ENCODE results near the gene KLHL1.
A peak's percentile ranks its signal among the peaks of the same experiment; 100 is the strongest.

KLHL1 gene

DNA sequence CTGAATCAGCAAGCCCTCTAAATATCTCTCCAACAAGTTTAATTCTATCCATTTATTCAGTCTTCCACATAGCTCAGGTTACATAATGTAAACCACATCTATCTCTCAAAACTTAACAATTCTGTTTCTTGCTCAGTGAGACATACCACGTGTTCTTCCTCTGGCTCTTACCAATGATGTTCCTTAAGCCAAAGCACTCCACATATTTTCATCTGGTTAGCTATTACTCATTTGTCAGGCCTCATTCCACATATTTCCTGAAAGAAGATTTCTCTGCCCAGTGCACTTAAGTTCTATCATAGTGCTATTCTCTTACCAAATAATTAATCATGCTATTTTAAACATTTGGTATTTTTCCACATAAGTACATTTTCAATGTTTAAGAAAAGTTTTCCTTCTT lies 403.9 kb downstream of the KLHL1 start:
- Histone ChIP-seq H3K9me3 (ENCODE audit: insufficient read depth, low read depth, low read length) (no peaks in the 10 kb centered on the region), H3K18ac (ENCODE audit: low read length) (no peak overlapping the region), H4K12ac (ENCODE audit: low read depth, low read length) (no peak overlapping the region), H3K4me3 (ENCODE audit: low read depth, low read length) (no peak overlapping the region), H3K27ac (ENCODE audit: low read depth, low read length) (no peak overlapping the region), H3K23ac (ENCODE audit: low read length) (no peak overlapping the region), H3K4me2 (ENCODE audit: low read length) (no peak overlapping the region), H2BK5ac (ENCODE audit: low read depth, low read length, poor library complexity) (no peak overlapping the region), H2BK12ac (ENCODE audit: low read length) (no peak overlapping the region), H3K9ac (ENCODE audit: low read length) (no peak overlapping the region), H3K4me1 (ENCODE audit: control insufficient read depth in 1 of 2, insufficient read depth in 2 of 2, low read length in 2 of 2) (no peaks in the 10 kb centered on the region), H2AK5ac (ENCODE audit: low read length) (no peak overlapping the region), H3K79me1 (ENCODE audit: low read length) (no peaks in the 10 kb centered on the region), H2AFZ (ENCODE audit: insufficient read depth, low read length, poor library complexity) (no peak overlapping the region), H3K14ac (ENCODE audit: low read length) (no peak overlapping the region), H4K8ac (ENCODE audit: low read depth, low read length) (no peak overlapping the region), H3K4ac (ENCODE audit: low read depth, low read length) (no peak overlapping the region), H3K27me3 (ENCODE audit: insufficient read depth, low read length) (no peaks in the 10 kb centered on the region), H2BK120ac (ENCODE audit: insufficient read depth, low read length, poor library complexity) (no peak overlapping the region), H4K91ac (ENCODE audit: low read depth, low read length) (no peak overlapping the region), H3K79me2 (ENCODE audit: control insufficient read depth, insufficient read depth, low read length, poor library complexity) (no peaks in the 10 kb centered on the region), H3K36me3 (ENCODE audit: control insufficient read depth in 1 of 2, insufficient read depth in 2 of 2, low read length in 2 of 2) (no peaks in the 10 kb centered on the region)
- peak in 1 of 2 donors; percentile 34 for DNase-seq
- no CpG with 5 or more reads among the region's 1 CpG for WGBS (ENCODE audit: extremely low coverage, insufficient coverage, insufficient read length)

DNA sequence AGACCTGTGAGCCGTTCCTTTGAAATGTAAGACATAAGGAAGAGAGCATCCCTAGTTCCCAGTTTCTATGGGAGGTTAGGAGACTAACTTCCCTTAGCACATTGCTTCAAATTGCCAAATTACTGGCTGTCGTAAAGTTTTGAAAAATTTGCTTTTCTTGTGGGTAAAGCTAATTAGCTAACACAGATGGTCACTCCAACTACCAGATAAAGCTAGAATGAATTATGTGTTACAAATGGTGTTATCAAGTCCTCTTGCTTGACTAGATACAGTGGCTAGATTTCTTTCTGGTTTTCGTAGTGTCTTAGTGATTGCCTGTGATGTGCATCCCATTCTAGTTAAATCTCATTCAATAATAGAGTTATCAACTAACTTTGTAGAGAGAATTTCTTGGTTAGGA lies 417.3 kb downstream of the KLHL1 start:
- Histone ChIP-seq H3K27me3 (ENCODE audit: insufficient read depth, low read length) (no peaks in the 10 kb centered on the region), H3K27ac (ENCODE audit: low read depth, low read length) (no peak overlapping the region), H3K9me3 (ENCODE audit: insufficient read depth, low read depth, low read length) (no peaks in the 10 kb centered on the region), H3K4me1 (ENCODE audit: control insufficient read depth in 1 of 2, insufficient read depth in 2 of 2, low read length in 2 of 2) (no peaks in the 10 kb centered on the region), H4K12ac (ENCODE audit: low read depth, low read length) (no peak overlapping the region), H2BK12ac (ENCODE audit: low read length) (no peak overlapping the region), H3K79me1 (ENCODE audit: low read length) (no peaks in the 10 kb centered on the region), H2AK5ac (ENCODE audit: low read length) (no peak overlapping the region), H3K79me2 (ENCODE audit: control insufficient read depth, insufficient read depth, low read length, poor library complexity) (no peaks in the 10 kb centered on the region), H3K4me2 (ENCODE audit: low read length) (no peak overlapping the region), H4K8ac (ENCODE audit: low read depth, low read length) (no peak overlapping the region), H3K14ac (ENCODE audit: low read length) (no peak overlapping the region), H2BK120ac (ENCODE audit: insufficient read depth, low read length, poor library complexity) (no peak overlapping the region), H4K91ac (ENCODE audit: low read depth, low read length) (no peak overlapping the region), H3K4me3 (ENCODE audit: low read depth, low read length) (no peak overlapping the region), H3K9ac (ENCODE audit: low read length) (no peak overlapping the region), H3K23ac (ENCODE audit: low read length) (no peak overlapping the region), H3K4ac (ENCODE audit: low read depth, low read length) (no peak overlapping the region), H2AFZ (ENCODE audit: insufficient read depth, low read length, poor library complexity) (no peak overlapping the region), H3K18ac (ENCODE audit: low read length) (no peak overlapping the region), H2BK5ac (ENCODE audit: low read depth, low read length, poor library complexity) (no peak overlapping the region), H3K36me3 (ENCODE audit: control insufficient read depth in 1 of 2, insufficient read depth in 2 of 2, low read length in 2 of 2) (no peaks in the 10 kb centered on the region)
- DNase-seq, result no peak
- WGBS (ENCODE audit: extremely low coverage, insufficient coverage, insufficient read length), result no CpG with 5 or more reads among the region's 3 CpGs

DNA sequence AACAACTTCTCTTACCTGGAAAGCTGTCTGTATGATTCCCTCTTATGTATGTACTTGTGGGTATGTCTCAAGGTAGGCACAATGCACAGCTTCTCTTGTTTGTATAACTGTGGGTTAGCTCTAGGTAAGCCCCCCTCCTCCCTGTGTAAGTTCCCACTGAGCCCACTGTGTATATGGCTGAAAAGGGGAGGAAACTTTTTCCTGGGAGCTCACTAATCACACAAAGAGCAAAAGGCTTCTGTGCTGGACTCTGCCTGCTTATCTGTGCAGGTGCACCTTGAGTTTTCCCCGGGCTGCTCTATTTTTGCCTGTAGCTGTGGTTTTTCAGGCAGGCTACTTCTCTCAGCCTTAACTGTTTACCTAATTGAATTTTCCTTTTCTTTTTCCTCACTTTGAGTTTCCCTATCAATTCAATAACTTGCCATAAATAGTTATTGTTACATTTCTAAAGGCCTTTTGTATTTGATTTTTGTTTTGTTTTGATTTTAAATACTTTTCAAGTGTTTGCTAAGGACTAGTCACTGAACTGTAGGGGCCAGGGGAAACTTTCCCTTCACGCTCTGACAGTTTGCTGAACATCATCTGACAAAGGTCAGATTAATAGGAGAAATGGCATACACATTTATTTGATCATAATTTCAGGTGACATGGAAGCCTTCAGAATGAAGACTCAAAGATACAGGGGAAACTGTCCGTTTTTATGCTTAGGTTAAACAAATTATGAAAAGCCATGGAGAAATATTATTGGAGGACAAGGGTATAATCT lies 424.1 kb downstream of the KLHL1 start:
- Histone ChIP-seq H3K4me1 (ENCODE audit: control insufficient read depth in 1 of 2, insufficient read depth in 2 of 2, low read length in 2 of 2) (no peaks in the 10 kb centered on the region), H4K8ac (ENCODE audit: low read depth, low read length) (no peak overlapping the region)
- no CpG with 5 or more reads among the region's 3 CpGs for WGBS (ENCODE audit: extremely low coverage, insufficient coverage, insufficient read length)

GRCh38 chr13:69681722-69682121 lies 426.5 kb downstream of the KLHL1 start:
- H3K9ac ChIP-seq (ENCODE audit: low read length), result no peak overlapping the region

More for the DNA sequence above, 424.1 kb downstream of the KLHL1 start:
- Histone ChIP-seq H3K9ac (ENCODE audit: low read length) (no peak overlapping the region), H3K36me3 (ENCODE audit: control insufficient read depth in 1 of 2, insufficient read depth in 2 of 2, low read length in 2 of 2) (no peaks in the 10 kb centered on the region), H3K79me2 (ENCODE audit: control insufficient read depth, insufficient read depth, low read length, poor library complexity) (no peaks in the 10 kb centered on the region), H3K4me2 (ENCODE audit: low read length) (no peak overlapping the region), H3K9me3 (ENCODE audit: insufficient read depth, low read depth, low read length) (no peaks in the 10 kb centered on the region), H2BK12ac (ENCODE audit: low read length) (no peak overlapping the region), H2AFZ (ENCODE audit: insufficient read depth, low read length, poor library complexity) (no peak overlapping the region), H3K4ac (ENCODE audit: low read depth, low read length) (no peak overlapping the region), H3K4me3 (ENCODE audit: low read depth, low read length) (no peak overlapping the region), H3K18ac (ENCODE audit: low read length) (no peak overlapping the region), H4K12ac (ENCODE audit: low read depth, low read length) (no peak overlapping the region), H3K14ac (ENCODE audit: low read length) (no peak overlapping the region), H4K91ac (ENCODE audit: low read depth, low read length) (no peak overlapping the region), H3K79me1 (ENCODE audit: low read length) (no peaks in the 10 kb centered on the region), H2BK120ac (ENCODE audit: insufficient read depth, low read length, poor library complexity) (no peak overlapping the region), H2AK5ac (ENCODE audit: low read length) (no peak overlapping the region), H3K27ac (ENCODE audit: low read depth, low read length) (no peak overlapping the region), H3K23ac (ENCODE audit: low read length) (no peak overlapping the region), H3K27me3 (ENCODE audit: insufficient read depth, low read length) (no peaks in the 10 kb centered on the region), H2BK5ac (ENCODE audit: low read depth, low read length, poor library complexity) (no peak overlapping the region)
- no peak for DNase-seq

More at GRCh38 chr13:69681722-69682121, 426.5 kb downstream of the KLHL1 start:
- H2AFZ ChIP-seq (ENCODE audit: insufficient read depth, low read length, poor library complexity), result no peak overlapping the region
- H3K27ac ChIP-seq (ENCODE audit: low read depth, low read length), result no peak overlapping the region
- no peak overlapping the region for H2BK12ac ChIP-seq (ENCODE audit: low read length)
- no peak overlapping the region for H2AK5ac ChIP-seq (ENCODE audit: low read length)
- H3K4me2 ChIP-seq (ENCODE audit: low read length), result no peak overlapping the region
- no peak for DNase-seq
- no peak overlapping the region for H3K14ac ChIP-seq (ENCODE audit: low read length)
- no peaks in the 10 kb centered on the region for H3K79me1 ChIP-seq (ENCODE audit: low read length)
- no peak overlapping the region for H3K18ac ChIP-seq (ENCODE audit: low read length)
- no peaks in the 10 kb centered on the region for H3K79me2 ChIP-seq (ENCODE audit: control insufficient read depth, insufficient read depth, low read length, poor library complexity)
- no peaks in the 10 kb centered on the region for H3K9me3 ChIP-seq (ENCODE audit: insufficient read depth, low read depth, low read length)
- no peak overlapping the region for H4K8ac ChIP-seq (ENCODE audit: low read depth, low read length)
- H4K91ac ChIP-seq (ENCODE audit: low read depth, low read length), result no peak overlapping the region
- no peaks in the 10 kb centered on the region for H3K27me3 ChIP-seq (ENCODE audit: insufficient read depth, low read length)
- no peak overlapping the region for H3K4ac ChIP-seq (ENCODE audit: low read depth, low read length)
- no peak overlapping the region for H2BK5ac ChIP-seq (ENCODE audit: low read depth, low read length, poor library complexity)
- no CpG with 5 or more reads among the region's 3 CpGs for WGBS (ENCODE audit: extremely low coverage, insufficient coverage, insufficient read length)
- H3K4me3 ChIP-seq (ENCODE audit: low read depth, low read length), result no peak overlapping the region
- no peak overlapping the region for H3K23ac ChIP-seq (ENCODE audit: low read length)
- no peaks in the 10 kb centered on the region for H3K4me1 ChIP-seq (ENCODE audit: control insufficient read depth in 1 of 2, insufficient read depth in 2 of 2, low read length in 2 of 2)
- no peak overlapping the region for H4K12ac ChIP-seq (ENCODE audit: low read depth, low read length)
- H2BK120ac ChIP-seq (ENCODE audit: insufficient read depth, low read length, poor library complexity), result no peak overlapping the region
- no peaks in the 10 kb centered on the region for H3K36me3 ChIP-seq (ENCODE audit: control insufficient read depth in 1 of 2, insufficient read depth in 2 of 2, low read length in 2 of 2)

All from trophoblast cell (in vitro differentiated cells and primary cell).